GM21423 (cell line): ENCODE results near the gene STARD3.
"Not testable (repeated sequence)": the region's sequence is repeated elsewhere in the genome, so short reads cannot be mapped to it uniquely, and the experiment has no call there.

Source experiments
- ATAC-seq: cut with Tn5 transposase; IDR thresholded peaks from one replicate; pipeline ENCODE4 v1.9.1; 2021; ENCODE audit warnings: mild to moderate bottlenecking, moderate library complexity; ENCODE audit not compliant: unreplicated experiment

STARD3 gene

GRCh38 chr17:39636927-39637736 lies at the start of gene STARD3:
TSS of gene STARD3 (plus strand) at chr17:39637144. CDS start at chr17:39653532, 16,388 bp downstream.
- peak; percentile 68 for ATAC-seq

DNA sequence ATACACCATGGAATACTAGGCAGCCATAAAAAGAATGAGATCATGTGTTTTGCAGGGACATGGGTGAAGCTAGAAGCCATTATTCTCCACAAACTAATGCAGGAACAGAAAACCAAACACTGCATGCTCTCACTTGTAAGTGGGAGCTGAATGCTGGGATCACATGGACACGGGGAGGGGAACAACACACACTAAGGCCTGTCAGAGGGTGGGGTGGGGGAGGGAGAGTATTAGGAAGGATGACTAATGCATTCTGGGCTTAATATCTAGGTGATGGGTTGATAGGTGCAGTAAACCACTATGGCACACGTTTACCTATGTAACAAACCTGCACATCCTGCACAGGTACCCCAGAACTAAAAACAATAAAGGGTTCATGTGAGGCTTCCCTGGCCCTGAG lies 46.8 kb upstream of the STARD3 start:
- not testable (repeated sequence) for ATAC-seq

- ATAC-seq, result no peak
Measured at GRCh38 chr17:39591958-39592954, 44.7 kb upstream of the STARD3 start.

GRCh38 chr17:39593371-39593770 lies 43.6 kb upstream of the STARD3 start:
- ATAC-seq, result no peak

DNA sequence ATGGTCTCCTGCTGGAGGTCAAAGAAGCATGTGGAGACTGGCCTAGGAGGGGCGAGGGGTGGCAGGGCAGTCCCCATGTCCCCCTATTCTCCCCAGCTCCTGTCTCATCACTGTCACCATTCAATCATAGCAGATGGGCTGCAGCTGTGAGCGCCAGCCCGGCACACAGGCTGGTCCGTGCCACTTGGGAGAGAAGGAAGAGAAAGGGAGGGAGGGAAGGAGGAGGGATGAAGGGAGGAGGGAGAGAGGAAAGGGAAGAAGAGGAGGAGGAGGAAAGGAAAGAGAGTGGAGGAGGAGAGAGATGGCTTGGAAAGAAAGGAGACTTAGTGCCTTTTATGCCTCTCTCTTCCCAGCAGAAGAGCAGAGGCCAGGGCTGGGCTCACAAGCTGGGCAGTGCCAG lies 41.6 kb upstream of the STARD3 start:
- ATAC-seq, result no peak

- no peak for ATAC-seq
Measured at GRCh38 chr17:39595928-39596510, 40.9 kb upstream of the STARD3 start.

- no peak for ATAC-seq
Measured at GRCh38 chr17:39596543-39597267, 40.2 kb upstream of the STARD3 start.

DNA sequence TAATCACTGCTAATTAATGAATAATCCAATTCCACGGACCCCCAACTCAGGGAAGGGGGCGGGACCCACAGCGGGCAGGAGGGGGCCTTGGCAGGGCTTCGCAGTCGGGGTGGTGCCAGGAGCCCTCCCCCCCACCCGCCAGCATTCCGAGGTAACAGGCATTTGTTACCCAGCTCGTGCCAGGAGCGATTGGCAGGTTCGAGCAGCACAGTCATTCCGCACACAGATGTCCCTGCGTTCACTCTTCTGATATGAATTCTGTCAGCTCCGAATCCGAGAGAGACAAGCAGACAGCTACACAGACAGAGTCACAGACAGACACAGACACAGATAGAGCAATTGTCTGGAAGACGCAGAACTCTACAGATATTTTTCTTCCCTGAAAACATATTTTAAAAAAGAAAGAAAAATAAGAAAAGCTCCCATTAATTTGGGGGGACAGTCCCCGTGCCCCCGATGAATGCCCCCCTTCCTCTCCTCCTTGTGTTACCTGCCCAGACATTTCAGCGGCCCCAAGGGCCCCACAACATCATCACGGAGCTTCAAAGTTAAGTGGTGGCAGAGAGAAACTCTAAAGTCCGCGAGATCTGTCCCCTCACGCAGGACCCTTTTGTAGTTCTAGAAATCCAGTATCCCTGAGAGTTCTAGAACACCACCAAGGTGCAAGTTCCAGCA lies 39.4 kb upstream of the STARD3 start:
- no peak for ATAC-seq

- ATAC-seq, result no peak
Measured at GRCh38 chr17:39598047-39598481, 38.9 kb upstream of the STARD3 start.

DNA sequence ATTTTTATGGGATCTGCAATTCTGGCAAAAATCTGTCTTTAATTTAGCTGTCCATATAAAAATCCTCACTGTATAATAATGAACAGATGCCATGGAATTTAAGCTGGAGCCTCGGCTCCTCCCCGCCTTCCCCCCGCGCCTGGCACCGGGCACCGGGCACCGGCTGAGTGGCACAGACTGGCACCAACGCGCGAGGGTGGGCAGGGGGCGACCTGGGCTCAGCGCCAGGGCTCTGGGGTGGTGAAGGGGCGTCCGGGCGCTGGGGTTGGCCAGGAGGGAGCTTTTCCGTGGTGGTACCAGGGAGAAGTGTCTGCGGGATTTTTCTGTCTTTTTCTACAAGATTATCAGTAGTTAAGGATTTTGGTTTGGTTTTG lies 38.3 kb upstream of the STARD3 start:
- ATAC-seq, result no peak

- no peak for ATAC-seq
Measured at GRCh38 chr17:39599004-39599664, 37.8 kb upstream of the STARD3 start.

DNA sequence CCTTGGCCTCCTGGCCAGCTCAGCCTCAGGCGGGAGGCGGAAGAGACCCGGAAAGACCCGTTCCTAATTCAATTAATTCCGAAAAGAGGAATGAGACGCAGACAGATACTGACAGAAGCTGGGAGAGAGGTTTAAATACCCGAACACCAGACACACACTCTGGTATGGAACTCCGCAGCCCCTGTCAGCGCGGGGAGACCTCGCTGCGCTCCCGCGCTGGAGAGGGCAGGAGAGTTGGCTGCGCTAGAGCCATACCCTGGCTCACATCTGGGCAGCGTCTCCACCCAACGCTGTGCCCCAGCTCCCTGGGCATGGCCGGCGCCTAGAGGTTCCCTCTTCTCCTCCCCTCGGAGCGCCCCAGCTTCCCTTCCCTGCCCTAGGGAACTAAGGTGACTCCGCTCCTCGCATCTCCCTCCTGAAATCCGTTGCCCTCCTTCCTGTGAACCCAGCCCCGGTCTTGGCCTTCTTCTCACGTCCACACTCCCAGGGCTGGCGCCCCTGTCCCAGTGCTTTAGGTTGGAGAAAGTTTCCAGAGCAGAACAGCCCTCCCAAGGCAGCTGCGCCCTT lies 37.2 kb upstream of the STARD3 start:
- ATAC-seq, result no peak

GRCh38 chr17:39600288-39600996 lies 36.5 kb upstream of the STARD3 start:
- ATAC-seq, result no peak

GRCh38 chr17:39600997-39601597 lies 35.8 kb upstream of the STARD3 start:
- no peak for ATAC-seq

GRCh38 chr17:39601758-39602532 lies 35.0 kb upstream of the STARD3 start:
- no peak for ATAC-seq

DNA sequence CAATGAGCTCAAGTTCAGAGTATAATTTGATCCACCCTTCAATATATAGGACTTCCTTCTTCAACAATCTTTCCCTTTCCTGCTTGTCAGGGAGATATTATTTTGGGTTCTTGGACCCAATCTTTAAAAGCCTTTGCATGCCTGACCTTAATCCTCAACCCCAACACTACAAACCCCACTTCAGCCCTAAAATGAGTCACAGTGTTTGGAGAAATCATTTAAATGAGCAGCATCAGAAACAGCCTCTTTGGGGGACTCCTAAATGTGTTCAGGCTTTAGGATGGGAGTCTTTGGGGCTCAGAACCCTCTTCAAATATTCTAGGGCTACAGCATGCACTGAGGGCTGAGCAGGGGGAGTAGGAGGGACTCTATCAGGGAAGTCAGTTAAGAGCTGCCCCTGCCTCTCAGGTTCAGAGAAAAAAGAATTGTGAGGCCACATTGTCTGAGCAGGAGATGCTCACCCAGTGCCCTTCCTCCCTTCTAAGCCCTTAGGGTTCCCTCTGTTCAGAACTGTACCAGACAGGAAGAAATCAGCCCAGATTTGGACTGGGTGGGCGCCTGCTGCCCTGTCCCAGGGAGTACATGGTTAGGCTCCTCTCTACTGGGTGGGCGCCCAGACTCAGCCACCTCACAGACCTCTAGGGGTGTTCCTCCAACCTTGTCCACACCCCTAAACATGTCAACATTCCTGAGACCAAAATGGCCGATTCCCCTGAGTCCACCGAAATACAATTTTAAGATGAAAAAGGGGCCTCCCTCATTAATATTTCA lies 34.2 kb upstream of the STARD3 start:
- no peak for ATAC-seq
